SU-DHL-6 (cell line): Measurements from ENCODE around the gene VPS9D1.

ENCODE experiments used
- H2AFZ ChIP-seq: fragments of 200-600 bp; sonication (generic); 2 replicates; pipeline ENCODE4 v1.6.1; 2014; ENCODE audit warnings: low read depth, mild to moderate bottlenecking, moderate library complexity, mixed read lengths, antibody characterized with exemption, low read length; ENCODE audit not compliant: severe bottlenecking
- H3F3A ChIP-seq: fragments of 200-600 bp; shearing (Covaris generic); 2 replicates; pipeline ENCODE4 v1.6.0; 2016; ENCODE audit warnings: antibody characterized with exemption, mild to moderate bottlenecking; ENCODE audit not compliant: insufficient read depth
- H3K27ac ChIP-seq: fragments of 200-600 bp; sonication (generic); 2 replicates; pipeline ENCODE4 v1.5.1; 2016; ENCODE audit warnings: low read depth, mild to moderate bottlenecking, low read length, moderate library complexity, mixed read lengths
- H3K27me3 ChIP-seq: fragments of 200-600 bp; sonication (generic), shearing (Covaris generic); 2 replicates; pipeline ENCODE4 v1.6.0; 2014; ENCODE audit warnings: mild to moderate bottlenecking, low read length
- H3K36me3 ChIP-seq: fragments of 200-600 bp; sonication (generic); 2 replicates; pipeline ENCODE4 v1.6.1; 2014; ENCODE audit warnings: mild to moderate bottlenecking, low read length, mixed read lengths
- H3K4me2 ChIP-seq: fragments of 300-600, 200-600 bp; shearing (Covaris generic), sonication (generic); 2 replicates; pipeline ENCODE4 v1.6.0; 2014; ENCODE audit warnings: low read length, low read depth, mild to moderate bottlenecking; ENCODE audit not compliant: poor library complexity, severe bottlenecking
- H3K4me3 ChIP-seq: fragments of 200-600 bp; sonication (generic); 2 replicates; pipeline ENCODE4 v1.5.1; 2014; ENCODE audit warnings: antibody characterized with exemption, low read length, mild to moderate bottlenecking, mixed read lengths; ENCODE audit not compliant: insufficient read depth, poor library complexity, severe bottlenecking
- H3K79me2 ChIP-seq: fragments of 200-600 bp; sonication (generic); 2 replicates; pipeline ENCODE4 v1.6.1; 2014; ENCODE audit warnings: mild to moderate bottlenecking, low read length, moderate library complexity; ENCODE audit not compliant: insufficient read depth
- H3K9ac ChIP-seq: fragments of 200-600 bp; sonication (generic); 2 replicates; pipeline ENCODE4 v1.7.0; 2014; ENCODE audit warnings: mild to moderate bottlenecking, low read length
- H3K9me2 ChIP-seq: fragments of 200-600 bp; sonication (generic); replicated peaks from 2 replicates; pipeline ENCODE4 v1.6.1; 2014; ENCODE audit warnings: low read length; ENCODE audit not compliant: insufficient read depth
- H3K9me3 ChIP-seq: fragments of 200-600 bp; sonication (generic); 2 replicates; pipeline ENCODE4 v1.6.1; 2014; ENCODE audit warnings: low read length, mixed read lengths; ENCODE audit not compliant: insufficient read depth
- H4K20me1 ChIP-seq: fragments of 200-600 bp; sonication (generic); 2 replicates; pipeline ENCODE4 v1.6.1; 2014; ENCODE audit warnings: low read depth, mild to moderate bottlenecking, antibody characterized with exemption, low read length, moderate library complexity, mixed read lengths
- EZH2phosphoT487 ChIP-seq: fragments of 200-600 bp; sonication (generic), shearing (Covaris generic); conservative IDR thresholded peaks from 2 replicates; pipeline ENCODE4 v1.6.1; 2018; ENCODE audit warnings: mild to moderate bottlenecking, antibody characterized with exemption, low read length, moderate library complexity, mixed read lengths
- TF ChIP-seq, protein P1 (sequence below): fragments of 200-600 bp; sonication (generic); IDR thresholded peaks from one replicate; pipeline ENCODE4 v1.5.1; 2017; ENCODE audit warnings: antibody characterized with exemption, mild to moderate bottlenecking, low read length, moderate library complexity; ENCODE audit not compliant: insufficient read depth, poor library complexity, severe bottlenecking

Gene VPS9D1

DNA sequence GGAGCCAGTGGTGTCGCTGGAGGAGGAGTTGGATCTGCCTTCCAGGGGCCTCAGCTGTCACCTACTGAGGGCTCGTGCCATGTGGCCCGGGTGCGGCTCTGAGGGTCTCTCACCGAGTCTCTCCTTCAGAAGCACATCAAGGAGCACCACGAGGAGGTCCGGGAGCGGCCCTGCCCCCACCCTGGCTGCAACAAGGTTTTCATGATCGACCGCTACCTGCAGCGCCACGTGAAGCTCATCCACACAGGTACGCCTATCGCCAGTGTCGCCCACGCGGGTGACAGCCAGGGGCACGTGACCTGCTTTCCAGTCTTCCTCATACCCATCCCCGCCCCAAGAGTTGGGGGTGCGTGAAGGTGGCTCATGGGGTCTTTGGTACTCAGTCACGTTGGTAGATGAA, 13.1 kb upstream of the VPS9D1 start:
- H2AFZ ChIP-seq, result no peak overlapping the region
- H3K27me3 ChIP-seq, result no peaks in the 10 kb centered on the region
- no peaks in the 10 kb centered on the region for H3K79me2 ChIP-seq
- no peak overlapping the region for H3K27ac ChIP-seq
- TF ChIP-seq EZH2phosphoT487, result no peak
- TF ChIP-seq, protein P1, sequence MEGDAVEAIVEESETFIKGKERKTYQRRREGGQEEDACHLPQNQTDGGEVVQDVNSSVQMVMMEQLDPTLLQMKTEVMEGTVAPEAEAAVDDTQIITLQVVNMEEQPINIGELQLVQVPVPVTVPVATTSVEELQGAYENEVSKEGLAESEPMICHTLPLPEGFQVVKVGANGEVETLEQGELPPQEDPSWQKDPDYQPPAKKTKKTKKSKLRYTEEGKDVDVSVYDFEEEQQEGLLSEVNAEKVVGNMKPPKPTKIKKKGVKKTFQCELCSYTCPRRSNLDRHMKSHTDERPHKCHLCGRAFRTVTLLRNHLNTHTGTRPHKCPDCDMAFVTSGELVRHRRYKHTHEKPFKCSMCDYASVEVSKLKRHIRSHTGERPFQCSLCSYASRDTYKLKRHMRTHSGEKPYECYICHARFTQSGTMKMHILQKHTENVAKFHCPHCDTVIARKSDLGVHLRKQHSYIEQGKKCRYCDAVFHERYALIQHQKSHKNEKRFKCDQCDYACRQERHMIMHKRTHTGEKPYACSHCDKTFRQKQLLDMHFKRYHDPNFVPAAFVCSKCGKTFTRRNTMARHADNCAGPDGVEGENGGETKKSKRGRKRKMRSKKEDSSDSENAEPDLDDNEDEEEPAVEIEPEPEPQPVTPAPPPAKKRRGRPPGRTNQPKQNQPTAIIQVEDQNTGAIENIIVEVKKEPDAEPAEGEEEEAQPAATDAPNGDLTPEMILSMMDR, result no peak
- no peak overlapping the region for H3K9ac ChIP-seq
- no peaks in the 10 kb centered on the region for H3K9me2 ChIP-seq
- no peaks in the 10 kb centered on the region for H3K9me3 ChIP-seq
- no peak overlapping the region for H3K4me3 ChIP-seq
- H3K4me2 ChIP-seq, result no peak overlapping the region
- H3K36me3 ChIP-seq, result peaks cover 8% of the 10 kb centered on the region; the same call in 1 of the 2 replicates
- H4K20me1 ChIP-seq, result 0 out of 2 replicates have a peak, but pooled peaks cover 2% of the 10 kb centered on the region
- peaks cover 7% of the 10 kb centered on the region; the same call in 1 of the 2 replicates for H3F3A ChIP-seq

DNA sequence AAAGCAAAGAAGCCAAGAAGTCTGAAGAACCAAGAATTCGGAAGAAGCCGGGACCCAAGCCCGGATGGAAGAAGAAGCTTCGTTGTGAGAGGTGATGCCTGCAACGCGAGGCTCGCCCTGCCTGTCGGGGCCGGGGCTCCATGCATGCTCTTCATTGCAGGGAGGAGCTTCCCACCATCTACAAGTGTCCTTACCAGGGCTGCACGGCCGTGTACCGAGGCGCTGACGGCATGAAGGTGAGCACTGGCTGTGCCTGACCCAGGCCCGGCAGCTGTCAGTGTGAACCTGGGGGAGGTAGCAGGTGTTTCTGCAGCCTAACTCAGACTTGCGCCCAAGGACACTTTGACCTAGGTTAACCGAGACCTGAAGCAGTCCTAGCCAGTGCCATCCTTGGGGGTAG, 12.6 kb upstream of the VPS9D1 start:
- H2AFZ ChIP-seq, result no peak overlapping the region
- H3K4me3 ChIP-seq, result no peak overlapping the region
- peaks cover 8% of the 10 kb centered on the region; the same call in 1 of the 2 replicates for H3K36me3 ChIP-seq
- no peak overlapping the region for H3K4me2 ChIP-seq
- TF ChIP-seq EZH2phosphoT487, result no peak
- TF ChIP-seq, protein P1, result no peak
- no peaks in the 10 kb centered on the region for H3K9me2 ChIP-seq
- no peaks in the 10 kb centered on the region for H3K9me3 ChIP-seq
- H3K79me2 ChIP-seq, result no peaks in the 10 kb centered on the region
- no peak overlapping the region for H3K27ac ChIP-seq
- 0 out of 2 replicates have a peak, but pooled peaks cover 2% of the 10 kb centered on the region for H4K20me1 ChIP-seq
- H3F3A ChIP-seq, result peaks cover 7% of the 10 kb centered on the region; the same call in 1 of the 2 replicates
- H3K27me3 ChIP-seq, result no peaks in the 10 kb centered on the region
- H3K9ac ChIP-seq, result no peak overlapping the region

DNA sequence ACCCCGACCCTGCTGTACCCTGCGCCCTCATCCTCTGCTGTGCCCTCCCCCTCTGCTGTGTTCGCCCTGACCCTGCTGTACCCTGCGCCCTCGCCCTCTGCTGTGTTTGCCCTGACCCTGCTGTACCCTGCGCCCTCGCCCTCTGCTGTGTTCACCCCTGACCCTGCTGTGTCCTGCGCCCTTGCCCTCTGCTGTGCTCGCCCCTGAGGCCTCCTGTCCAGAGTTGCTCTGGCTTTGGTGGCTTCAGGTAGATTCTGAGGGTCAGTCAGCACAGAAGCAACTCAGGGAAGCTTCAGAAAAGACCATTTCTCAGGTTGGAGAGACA, 12.2 kb upstream of the VPS9D1 start:
- peaks cover 8% of the 10 kb centered on the region; the same call in 1 of the 2 replicates for H3K36me3 ChIP-seq

More for the DNA sequence above, 12.2 kb upstream of the VPS9D1 start:
- H3K4me3 ChIP-seq, result no peak overlapping the region
- H3K9me2 ChIP-seq, result no peaks in the 10 kb centered on the region
- H3K79me2 ChIP-seq, result no peaks in the 10 kb centered on the region
- no peak overlapping the region for H3K9ac ChIP-seq
- 0 out of 2 replicates have a peak, but pooled peaks cover 2% of the 10 kb centered on the region for H4K20me1 ChIP-seq
- peaks cover 7% of the 10 kb centered on the region; the same call in 1 of the 2 replicates for H3F3A ChIP-seq
- H3K4me2 ChIP-seq, result no peak overlapping the region
- no peaks in the 10 kb centered on the region for H3K9me3 ChIP-seq
- no peak overlapping the region for H2AFZ ChIP-seq
- H3K27me3 ChIP-seq, result no peaks in the 10 kb centered on the region
- TF ChIP-seq EZH2phosphoT487, result no peak
- TF ChIP-seq, protein P1, result no peak
- no peak overlapping the region for H3K27ac ChIP-seq
